Osteocyte (in vitro differentiated cells): ENCODE measurements around the gene HPRT1. TPM values are rescaled to one million over a fixed set of nuclear protein-coding genes. Genes with fewer than 3 reads are reported as not detected.

Experiments used
- DNase-seq: peaks from one replicate; pipeline ENCODE4 v3.0.0; 2021; ENCODE audit warnings: mixed read lengths; ENCODE audit not compliant: unreplicated experiment; ENCODE audit errors: extremely low spot score
- H3K27ac Mint-ChIP-seq: one replicate; pipeline ENCODE4 v1.8.0; 2021; ENCODE audit warnings: mild to moderate bottlenecking, mixed read lengths; ENCODE audit not compliant: unreplicated experiment
- H3K27me3 Mint-ChIP-seq: one replicate; pipeline ENCODE4 v1.8.0; 2021; ENCODE audit warnings: mixed read lengths; ENCODE audit not compliant: unreplicated experiment
- H3K36me3 Mint-ChIP-seq: one replicate; pipeline ENCODE4 v1.8.0; 2021; ENCODE audit warnings: mixed read lengths; ENCODE audit not compliant: unreplicated experiment
- H3K4me1 Mint-ChIP-seq: one replicate; pipeline ENCODE4 v1.8.0; 2021; ENCODE audit warnings: mixed read lengths; ENCODE audit not compliant: unreplicated experiment
- H3K4me3 Mint-ChIP-seq: one replicate; pipeline ENCODE4 v1.8.0; 2021; ENCODE audit warnings: mild to moderate bottlenecking, moderate library complexity, mixed read lengths; ENCODE audit not compliant: unreplicated experiment
- H3K9me3 Mint-ChIP-seq: one replicate; pipeline ENCODE4 v1.8.0; 2021; ENCODE audit warnings: mixed read lengths; ENCODE audit not compliant: unreplicated experiment
- total RNA-seq: library from RNA; stranded (reverse); gene quantifications from 2 replicates; pipeline ENCODE4 v1.2.1, GENCODE V29; 2021
- TF ChIP-seq, protein P1 (sequence below): fragments of 200-600 bp; sonication (generic); IDR thresholded peaks from 2 replicates; pipeline ENCODE4 v1.5.0; 2021; ENCODE audit warnings: antibody characterized with exemption, mild to moderate bottlenecking, moderate library complexity

HPRT1 gene
- total RNA-seq, 1 donor from 2014 or later, result 18.2 TPM

DNA sequence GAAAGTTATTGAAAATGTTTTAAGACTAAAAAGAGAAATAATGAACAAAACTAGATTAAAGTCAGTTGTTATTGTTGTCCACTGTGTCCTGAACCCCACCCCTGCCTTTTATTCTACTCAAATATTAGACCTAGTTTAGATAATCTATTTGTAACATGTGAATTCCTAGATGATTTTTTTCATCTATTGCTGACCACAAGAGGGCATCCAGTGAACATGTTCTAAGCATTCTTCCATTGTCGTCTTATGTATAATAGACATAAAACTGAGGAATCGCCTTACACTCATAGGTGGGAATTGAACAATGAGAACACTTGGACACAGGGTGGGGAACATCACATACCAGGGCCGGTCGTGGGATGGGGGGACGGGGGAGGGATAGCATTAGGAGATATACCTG lies 36.4 kb upstream of the HPRT1 start:
- Mint-ChIP-seq H3K27ac (no peak overlapping the region), H3K9me3 (no peaks in the 10 kb centered on the region), H3K27me3 (no peaks in the 10 kb centered on the region), H3K4me3 (no peak overlapping the region), H3K36me3 (peaks cover 5% of the 10 kb centered on the region), H3K4me1 (no peaks in the 10 kb centered on the region)
- TF ChIP-seq, protein P1, sequence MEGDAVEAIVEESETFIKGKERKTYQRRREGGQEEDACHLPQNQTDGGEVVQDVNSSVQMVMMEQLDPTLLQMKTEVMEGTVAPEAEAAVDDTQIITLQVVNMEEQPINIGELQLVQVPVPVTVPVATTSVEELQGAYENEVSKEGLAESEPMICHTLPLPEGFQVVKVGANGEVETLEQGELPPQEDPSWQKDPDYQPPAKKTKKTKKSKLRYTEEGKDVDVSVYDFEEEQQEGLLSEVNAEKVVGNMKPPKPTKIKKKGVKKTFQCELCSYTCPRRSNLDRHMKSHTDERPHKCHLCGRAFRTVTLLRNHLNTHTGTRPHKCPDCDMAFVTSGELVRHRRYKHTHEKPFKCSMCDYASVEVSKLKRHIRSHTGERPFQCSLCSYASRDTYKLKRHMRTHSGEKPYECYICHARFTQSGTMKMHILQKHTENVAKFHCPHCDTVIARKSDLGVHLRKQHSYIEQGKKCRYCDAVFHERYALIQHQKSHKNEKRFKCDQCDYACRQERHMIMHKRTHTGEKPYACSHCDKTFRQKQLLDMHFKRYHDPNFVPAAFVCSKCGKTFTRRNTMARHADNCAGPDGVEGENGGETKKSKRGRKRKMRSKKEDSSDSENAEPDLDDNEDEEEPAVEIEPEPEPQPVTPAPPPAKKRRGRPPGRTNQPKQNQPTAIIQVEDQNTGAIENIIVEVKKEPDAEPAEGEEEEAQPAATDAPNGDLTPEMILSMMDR, result peak; percentile 53
- DNase-seq, result no peak

DNA sequence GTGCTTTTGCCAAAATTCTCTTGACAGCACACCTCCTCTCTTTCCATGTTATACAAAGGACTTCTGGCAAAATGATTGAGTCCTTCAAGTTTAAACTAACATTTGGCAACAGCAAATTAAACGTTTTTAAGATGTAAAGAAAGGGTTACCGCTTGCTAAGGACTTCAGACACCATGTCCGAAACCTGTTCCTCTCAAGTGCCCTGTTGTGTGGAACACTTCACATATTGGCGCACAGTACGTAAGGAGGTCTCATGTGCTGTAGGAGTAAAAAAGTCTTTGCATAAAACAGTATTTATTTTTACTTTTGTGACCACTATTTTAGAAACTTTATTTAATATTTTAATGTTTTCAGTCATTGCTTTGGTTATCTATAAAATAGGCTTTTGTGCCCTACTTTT lies 33.7 kb upstream of the HPRT1 start:
- TF ChIP-seq, protein P1, result no peak
- H3K27ac Mint-ChIP-seq, result no peak overlapping the region
- DNase-seq, result no peak

DNA sequence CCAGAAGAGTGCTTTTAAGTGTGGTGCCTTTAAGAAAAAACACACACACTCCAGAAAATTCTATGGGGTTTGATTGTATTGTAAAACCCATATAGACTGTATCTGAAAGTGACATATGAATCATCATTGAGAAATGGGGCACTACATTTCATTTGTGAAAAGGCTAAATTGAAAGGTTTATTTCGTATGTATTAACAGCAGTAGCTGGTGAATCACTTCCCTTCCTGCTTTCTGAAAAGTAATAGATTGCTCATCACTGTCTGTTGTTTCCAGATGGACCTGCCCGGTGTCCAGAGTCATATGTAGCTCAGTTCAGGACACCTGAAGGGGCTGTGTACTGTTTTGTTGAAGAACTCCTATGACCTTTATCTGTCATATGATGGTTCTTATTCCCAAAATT lies 28.1 kb upstream of the HPRT1 start:
- H3K27me3 Mint-ChIP-seq, result no peaks in the 10 kb centered on the region
- TF ChIP-seq, protein P1, result no peak
- H3K36me3 Mint-ChIP-seq, result peaks cover 9% of the 10 kb centered on the region
- peaks cover 3% of the 10 kb centered on the region for H3K4me1 Mint-ChIP-seq
- DNase-seq, result no peak
- no peaks in the 10 kb centered on the region for H3K9me3 Mint-ChIP-seq
- peak overlapping the region; percentile 32 for H3K27ac Mint-ChIP-seq
- no peak overlapping the region for H3K4me3 Mint-ChIP-seq

More for the DNA sequence above, 33.7 kb upstream of the HPRT1 start:
- H3K9me3 Mint-ChIP-seq, result no peaks in the 10 kb centered on the region
- H3K27me3 Mint-ChIP-seq, result no peaks in the 10 kb centered on the region
- H3K4me3 Mint-ChIP-seq, result no peak overlapping the region
- peaks cover 5% of the 10 kb centered on the region for H3K36me3 Mint-ChIP-seq
- no peaks in the 10 kb centered on the region for H3K4me1 Mint-ChIP-seq

DNA sequence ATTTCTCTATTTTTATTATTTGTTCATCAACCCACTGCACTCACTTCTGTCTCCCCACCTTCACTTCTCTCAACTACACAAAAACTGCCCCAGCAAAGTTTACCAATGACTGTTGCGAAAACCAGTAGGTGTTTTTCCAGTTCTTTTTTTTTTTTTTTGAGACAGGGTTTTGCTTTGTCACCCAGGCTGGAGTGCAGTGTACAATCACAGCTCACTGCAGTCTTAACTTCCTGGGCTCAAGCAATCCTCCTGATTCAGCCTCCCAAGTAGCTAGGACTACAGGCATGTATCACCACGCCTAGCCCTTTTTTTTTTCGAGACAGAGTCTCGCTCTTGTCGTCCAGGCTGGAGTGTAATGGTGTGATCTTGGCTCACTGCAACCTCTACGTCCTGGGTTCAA lies 24.1 kb upstream of the HPRT1 start:
- Mint-ChIP-seq H3K4me1 (peaks cover 3% of the 10 kb centered on the region), H3K36me3 (peaks cover 8% of the 10 kb centered on the region), H3K9me3 (no peaks in the 10 kb centered on the region), H3K27ac (no peak overlapping the region), H3K4me3 (no peak overlapping the region), H3K27me3 (no peaks in the 10 kb centered on the region)
- no peak for DNase-seq
- TF ChIP-seq, protein P1, result no peak

DNA sequence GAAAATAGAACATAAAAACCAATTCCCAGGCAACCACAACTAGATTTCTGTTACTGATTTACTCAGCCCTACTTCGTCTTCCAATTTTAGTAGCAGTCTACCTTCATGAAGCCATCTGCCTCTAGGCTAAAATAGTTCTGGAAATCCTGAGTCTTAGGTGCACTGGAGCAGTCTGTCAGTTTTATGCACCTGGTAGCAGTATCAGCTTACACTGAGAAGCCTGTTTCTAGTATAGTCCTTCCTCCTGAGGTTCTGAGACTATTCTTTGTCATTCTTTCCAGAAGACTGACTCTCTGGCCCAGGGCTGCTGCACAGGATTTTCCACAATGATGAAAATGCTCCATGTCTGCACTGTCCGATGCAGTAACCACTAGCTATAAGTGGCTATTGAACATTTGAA lies 16.9 kb upstream of the HPRT1 start:
- H3K27ac Mint-ChIP-seq, result no peak overlapping the region
- DNase-seq, result no peak
- no peaks in the 10 kb centered on the region for H3K4me1 Mint-ChIP-seq
- no peak overlapping the region for H3K4me3 Mint-ChIP-seq
- no peaks in the 10 kb centered on the region for H3K27me3 Mint-ChIP-seq
- TF ChIP-seq, protein P1, result no peak
- H3K36me3 Mint-ChIP-seq, result peaks cover 3% of the 10 kb centered on the region
- no peaks in the 10 kb centered on the region for H3K9me3 Mint-ChIP-seq
